8988T (cell line): ENCODE results near the gene NNMT.
"Not testable (repeated sequence)": the region's sequence is repeated elsewhere in the genome, so short reads cannot be mapped to it uniquely, and the experiment has no call there.

Source experiments
- DNase-seq: peaks from one replicate; pipeline ENCODE4 v3.0.0; 2011

NNMT gene

DNA sequence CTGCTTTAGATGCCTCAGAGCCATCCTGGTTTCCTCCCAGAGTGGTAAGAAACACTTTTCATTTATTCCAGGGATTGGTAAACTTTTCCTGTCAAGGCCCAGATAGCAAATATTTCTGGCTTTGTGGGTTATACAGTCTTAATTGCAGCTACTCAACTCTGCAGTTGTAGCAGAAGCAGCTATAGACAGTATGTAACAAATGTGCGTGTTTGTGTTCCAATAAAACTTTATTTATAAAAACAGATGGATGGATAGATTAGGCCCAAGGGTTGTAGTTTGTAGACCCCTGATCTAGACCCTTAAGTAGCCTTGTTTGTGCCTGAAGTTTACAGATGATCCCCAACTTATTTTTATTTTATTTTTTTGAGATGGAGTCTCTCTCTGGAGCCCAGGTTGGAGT lies 17.9 kb downstream of the NNMT start:
- no peak for DNase-seq

DNA sequence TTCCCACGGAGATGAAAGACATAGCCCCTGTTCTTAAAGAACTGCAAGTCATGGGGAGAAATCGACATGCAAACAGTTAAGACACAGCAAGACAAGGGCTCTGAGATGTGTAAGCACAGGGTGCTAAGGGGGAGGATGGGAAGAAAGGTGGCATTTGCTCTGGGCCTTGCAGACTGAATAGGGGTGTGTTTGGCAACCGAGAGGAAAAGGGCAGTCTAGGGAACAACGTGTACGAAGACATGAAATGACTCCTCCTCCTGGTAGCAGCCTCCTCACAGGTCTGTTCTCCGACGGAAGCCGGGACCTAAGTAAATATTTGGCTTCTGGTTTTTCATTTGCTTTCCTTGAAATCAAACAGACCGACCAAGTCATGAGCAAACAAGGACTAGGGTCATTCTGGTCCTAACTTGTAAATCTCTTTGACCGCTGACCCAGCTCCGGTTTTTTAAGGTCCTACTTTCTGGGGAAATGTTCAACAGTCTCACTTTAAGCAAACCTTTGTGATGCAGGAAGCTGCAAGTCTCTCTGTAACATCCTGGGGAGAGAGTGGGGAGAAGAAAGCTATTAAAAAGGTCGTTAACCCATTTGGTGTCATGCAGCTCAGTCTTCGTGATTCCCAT lies 19.7 kb downstream of the NNMT start:
- DNase-seq, result no peak

DNA sequence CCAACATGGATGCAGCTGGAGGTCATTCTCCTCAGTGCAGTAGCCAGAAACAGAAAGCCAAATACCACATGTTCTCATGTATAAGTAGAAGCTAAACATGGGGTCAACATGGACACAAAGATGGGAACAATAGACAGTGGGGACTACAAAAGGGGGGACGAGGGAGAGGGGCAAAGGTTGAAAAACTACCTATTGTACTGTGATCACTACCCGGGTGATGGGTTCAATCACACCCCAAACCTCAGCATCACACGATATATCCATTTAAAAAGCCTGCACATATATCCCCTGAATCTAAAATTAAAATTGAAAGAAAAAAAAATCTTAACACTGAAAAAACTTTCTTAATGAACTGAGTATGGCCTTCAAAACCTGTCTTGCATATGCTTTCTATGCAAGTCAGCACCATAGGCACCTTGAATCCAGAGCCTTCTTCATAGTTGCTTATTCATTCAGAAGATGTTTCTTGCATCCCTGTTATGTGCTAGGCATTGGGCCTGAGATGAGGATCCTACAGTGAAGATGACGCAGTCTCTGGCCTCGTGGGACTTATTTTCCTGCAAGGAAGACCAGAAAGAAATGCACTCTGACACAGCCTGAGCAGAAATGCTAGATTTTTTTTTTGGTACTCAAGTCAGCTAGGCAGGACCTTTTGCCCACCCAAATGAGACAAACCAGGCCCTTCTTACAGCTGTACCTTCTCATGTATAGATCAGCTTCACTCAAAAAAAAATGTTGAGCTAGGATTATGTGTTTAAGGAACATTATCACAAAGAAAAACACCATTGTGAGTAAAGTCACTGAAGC lies 21.0 kb downstream of the NNMT start:
- no peak for DNase-seq

DNA sequence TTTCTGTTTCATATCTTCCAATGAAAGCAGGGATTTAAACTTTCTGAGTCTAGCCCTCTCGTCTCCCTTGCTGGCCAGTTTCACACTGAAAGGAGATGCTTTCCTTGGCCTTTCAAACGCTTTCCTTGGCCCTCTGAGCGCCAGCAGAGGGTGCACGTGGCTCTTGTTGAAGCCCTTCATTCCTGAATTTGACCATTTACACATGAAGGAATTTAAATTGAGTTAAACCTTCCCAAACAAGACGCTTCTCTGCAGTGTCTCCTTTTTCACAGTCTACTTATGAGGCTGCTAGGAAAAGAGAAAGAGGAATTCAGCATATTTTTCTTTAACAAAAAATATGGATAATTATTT lies 21.6 kb downstream of the NNMT start:
- DNase-seq, result no peak

DNA sequence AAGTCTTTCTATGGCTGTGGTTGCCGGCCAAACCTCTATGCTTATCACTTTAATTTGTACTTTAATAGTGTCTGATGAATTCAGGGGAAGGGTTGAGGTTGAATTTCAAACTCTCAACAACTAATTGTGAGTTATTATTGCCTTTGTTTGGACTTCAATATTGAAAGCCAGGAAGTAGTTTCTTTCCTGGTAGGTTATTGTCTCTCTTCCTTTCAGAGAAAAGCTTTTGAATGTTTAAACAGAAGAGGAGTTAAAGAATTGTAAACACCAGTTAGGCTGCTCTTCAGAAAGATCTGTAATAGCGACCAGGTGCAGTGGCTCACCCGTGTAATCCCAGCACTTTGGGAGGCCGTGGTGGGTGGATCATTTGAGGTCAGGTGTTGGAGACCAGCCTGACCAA lies 22.2 kb downstream of the NNMT start:
- DNase-seq, result no peak

DNA sequence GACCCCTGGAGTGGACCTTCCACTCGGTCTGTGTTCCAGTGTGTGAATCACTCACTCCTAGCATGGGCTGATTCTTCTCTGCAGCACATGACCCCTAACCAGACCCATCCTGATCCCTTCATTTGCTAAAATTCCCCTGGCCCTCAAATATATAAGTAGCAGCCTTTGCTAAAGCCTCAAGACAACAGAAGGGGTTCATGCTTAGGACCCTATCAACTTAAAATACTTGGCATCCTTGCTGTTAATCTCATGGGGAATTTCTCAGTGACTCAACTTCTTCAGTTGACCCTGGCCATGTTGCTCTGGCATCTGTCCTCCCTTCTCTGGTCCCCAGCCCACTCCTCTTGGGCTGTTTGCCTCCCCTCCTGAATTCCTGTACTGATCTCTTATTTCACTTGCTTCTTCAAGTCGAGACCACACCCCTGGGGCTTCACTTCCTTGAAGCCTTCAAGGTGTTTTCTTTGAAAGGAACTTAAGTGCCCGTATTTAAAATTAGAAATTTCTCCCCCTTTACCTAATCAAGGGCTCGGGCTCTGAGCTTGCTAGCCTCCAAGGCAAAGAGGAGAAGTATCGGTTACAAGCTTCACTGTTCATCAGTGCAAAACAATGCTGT lies 23.6 kb downstream of the NNMT start:
- no peak for DNase-seq

DNA sequence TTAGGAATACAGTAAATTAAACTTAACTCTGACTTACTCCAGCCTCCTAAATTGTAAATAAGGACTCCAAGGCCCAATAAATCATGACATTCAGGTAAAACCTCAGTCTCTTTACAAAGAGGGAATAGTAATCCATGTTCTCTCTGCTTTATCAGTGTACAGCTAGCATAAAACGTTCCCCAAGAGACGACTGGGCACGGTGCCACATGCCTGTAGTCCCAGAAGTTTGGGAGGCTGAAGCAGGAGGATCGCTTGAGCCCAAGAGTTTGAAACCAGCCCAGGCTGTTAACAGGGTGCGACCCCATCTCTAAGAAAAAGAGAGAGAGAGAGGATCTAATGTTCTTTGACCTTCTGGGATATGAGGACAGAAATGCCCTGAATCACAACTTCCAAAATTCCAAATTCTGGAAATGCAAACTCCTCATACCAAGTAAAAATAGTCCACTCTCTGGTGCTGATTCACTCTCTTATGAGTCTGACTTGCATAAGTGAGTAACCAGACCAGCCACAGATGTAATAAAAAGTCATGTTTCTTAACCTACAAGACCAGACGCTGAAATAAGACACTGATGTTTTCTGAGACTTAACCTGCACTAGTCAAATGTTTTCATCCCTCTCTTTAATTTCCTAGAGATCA lies 25.5 kb downstream of the NNMT start:
- DNase-seq, result no peak

DNA sequence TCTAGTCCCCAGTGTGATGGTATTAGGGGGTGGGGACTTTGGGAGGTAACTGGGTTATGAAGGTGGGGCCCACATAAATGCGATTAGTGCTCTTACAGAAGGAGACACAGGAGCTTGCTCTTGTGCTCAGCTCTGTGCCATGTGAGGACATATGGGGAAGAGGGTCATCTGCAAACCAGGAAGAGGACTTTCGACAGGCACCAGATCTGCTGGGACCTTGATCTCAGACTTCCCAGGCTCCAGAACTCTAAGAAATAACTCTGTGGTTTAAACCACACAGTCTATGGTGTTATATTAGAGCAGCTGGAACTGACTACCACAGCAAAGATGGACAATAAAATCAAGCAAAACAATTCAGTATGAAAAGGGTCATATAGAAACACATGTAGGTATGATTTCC lies 26.7 kb downstream of the NNMT start:
- no peak for DNase-seq

DNA sequence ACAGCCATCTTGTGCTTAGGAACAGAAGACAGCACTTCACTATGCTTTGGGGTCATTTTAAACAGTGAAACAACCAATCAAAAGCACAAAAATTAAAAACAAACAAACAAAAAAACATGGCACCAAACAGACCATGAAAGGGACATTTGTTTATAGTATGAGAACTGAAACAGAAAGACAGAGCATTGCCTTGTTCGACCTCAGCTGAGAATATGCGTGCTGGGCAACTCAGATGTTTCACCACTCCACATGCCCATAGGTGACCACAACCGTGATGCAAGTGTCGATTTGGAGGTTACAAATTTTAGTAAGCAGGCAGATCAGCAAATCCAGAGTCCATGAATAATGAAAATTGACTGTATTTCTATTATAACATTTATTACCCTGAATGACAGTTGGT lies 30.0 kb downstream of the NNMT start:
- no peak for DNase-seq

DNA sequence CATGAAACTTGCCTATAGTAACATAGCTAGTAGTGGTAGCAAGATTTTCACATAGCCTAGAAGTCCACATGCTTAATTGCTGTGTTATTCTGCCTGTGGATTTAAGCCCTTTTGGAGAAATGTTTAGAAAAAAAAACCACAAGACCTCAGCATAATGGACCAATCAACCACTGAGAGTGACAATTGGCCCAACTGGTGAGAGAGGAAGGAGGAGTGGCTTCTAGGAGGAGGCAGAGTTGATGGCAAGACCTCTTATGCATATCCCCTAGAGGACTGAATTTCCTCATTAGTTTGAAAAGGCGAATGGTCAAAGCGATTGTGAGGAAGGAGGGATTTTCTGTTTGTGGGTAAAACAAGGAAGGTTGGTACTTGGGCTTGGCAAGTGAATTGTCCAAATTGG lies 30.6 kb downstream of the NNMT start:
- no peak for DNase-seq

DNA sequence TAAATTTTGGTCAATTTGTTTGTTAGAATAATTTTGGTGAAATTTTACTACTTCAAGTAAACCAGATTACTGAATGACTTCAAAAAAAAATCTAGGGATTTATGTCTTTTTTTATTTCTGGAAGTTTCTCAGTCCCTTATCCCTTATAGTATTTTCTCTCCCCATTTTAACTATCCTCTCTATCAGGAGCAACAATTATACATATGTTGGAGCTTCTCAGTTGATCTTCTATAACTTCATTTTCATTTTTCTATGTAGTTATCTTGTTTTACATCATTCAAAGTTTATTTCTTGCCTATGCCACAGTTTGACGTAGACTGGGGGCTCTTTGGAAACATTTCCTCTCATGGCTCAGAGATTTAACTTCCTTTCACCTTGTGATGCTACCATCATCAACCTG lies 34.2 kb downstream of the NNMT start:
- DNase-seq, result no peak

DNA sequence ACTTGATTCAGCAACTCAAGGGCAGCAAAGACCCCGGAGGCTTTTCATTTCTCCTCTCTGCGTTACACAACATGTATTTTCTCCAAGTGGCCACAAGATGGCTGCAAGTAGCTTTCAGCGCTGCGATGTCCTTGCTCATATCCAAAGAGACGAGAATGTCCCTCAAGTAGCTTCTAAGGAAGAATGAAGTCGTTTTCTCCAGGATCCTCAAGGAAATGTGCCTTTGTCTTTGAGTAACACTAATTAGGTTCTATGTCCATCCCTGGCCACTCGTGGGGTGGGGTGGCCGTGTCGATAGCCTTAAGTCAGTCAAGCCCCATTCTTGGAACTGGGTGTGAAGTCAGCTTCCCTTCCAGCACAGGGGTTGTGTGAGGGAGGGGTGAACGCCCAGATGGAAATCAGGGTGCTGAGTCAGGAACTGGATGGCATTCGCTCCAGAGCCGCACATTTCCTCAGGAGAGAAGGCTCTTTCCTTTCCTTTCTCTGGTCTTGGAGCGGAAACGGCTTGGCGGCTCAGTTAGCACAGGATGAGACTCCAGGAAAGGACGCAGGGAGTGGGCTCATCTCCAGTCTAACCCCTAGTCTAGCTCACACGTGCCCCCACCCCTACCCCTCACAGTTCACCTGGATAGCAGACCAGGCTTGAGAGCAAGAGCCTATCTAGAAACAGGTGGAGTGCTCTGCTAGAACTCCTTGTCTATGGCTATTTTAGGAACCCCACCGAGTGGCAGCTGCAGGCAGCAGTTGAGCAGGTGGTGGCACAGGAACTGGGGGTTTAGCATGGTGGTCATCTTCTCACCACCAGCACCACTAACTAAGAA lies 44.3 kb downstream of the NNMT start:
- no peak for DNase-seq

DNA sequence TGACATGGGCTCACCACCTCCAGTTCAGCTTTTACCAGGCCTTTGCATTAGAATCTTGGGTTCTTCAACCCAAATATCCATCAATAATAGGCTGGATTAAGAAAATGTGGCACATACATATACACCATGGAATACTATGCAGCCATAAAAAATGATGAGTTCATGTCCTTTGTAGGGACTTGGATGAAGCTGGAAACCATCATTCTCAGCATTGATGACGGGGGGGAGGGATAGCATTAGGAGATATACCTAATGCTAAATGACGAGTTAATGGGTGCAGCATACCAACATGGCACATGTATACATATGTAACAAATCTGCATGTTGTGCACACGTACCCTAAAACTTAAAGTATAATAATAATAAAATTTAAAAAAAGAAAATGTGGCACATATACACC lies 45.5 kb downstream of the NNMT start:
- not testable (repeated sequence) for DNase-seq

DNA sequence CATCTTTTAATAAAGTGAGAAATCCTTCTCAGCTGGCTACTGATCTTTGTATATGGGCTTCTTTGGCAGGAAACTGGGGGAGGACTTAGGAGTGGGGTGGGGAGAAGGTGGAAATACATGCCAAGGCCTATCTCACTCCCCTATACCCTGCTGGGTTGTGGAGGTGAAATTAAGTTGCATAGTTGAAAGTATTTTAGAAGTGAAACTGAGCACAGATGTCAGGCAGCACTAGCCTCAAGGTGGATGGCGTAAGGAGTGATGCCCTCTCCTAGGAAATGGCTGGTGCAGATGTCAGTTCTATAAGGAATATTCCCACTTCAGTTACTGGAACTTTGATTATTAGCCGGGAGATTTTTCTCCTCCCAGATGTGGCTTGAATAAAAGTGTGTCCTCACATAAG lies 46.3 kb downstream of the NNMT start:
- no peak for DNase-seq

DNA sequence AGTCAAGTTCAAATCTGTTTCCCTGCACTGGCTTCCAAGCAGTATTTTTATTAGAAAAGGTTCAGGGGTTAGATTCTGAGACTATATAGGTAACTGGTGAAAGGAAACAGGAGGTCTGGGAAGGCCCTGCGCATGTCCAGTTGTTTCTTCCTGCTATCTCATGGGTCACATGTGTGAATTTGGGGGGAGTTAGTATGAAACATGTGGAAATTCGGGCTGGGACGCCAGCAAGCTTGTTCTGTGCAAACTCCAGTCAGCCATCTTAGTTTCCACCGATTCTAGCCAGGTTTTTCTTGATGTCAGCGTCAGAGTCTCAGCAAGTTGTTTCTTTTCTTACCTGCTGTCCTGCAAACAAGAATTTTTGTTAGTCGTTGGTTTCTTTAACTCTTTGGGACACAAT lies 46.8 kb downstream of the NNMT start:
- no peak for DNase-seq

DNA sequence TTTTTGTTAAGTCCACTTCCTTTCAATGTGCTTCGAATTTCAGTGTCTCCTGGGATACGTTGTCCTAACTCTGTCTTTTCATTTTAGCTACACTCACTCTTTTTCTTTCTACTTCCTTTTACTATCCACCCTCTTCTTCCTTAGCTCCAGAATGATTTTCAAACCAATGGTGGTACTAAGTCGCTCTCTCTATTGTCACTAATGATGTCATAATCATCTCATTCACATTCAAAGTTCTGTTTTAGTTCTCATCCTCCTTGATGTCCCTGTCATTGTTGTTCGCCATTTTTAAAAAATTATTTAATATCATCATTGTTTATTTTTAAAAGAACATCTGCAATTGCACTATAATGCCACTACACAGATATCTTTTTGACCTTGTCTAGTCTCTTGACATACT lies 47.3 kb downstream of the NNMT start:
- no peak for DNase-seq

DNA sequence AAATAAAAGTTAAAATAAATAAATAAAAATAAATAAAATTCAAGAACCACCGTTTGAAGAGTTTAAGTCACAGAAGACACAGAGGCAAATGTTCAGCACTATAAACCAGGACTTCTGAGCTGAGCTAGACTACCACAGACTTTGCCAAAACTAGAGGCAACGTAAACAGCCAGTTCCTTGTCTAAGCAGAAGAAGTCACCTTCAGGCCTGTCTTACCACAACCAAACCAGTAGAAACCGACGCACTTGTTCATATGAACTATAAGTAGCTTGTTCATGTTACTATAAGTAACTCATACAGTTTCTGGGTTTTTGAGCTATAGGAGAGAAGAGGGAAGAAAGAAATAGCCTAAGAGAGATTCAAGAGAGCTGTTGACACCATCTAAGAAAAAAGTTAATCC lies 48.3 kb downstream of the NNMT start:
- DNase-seq, result no peak

DNA sequence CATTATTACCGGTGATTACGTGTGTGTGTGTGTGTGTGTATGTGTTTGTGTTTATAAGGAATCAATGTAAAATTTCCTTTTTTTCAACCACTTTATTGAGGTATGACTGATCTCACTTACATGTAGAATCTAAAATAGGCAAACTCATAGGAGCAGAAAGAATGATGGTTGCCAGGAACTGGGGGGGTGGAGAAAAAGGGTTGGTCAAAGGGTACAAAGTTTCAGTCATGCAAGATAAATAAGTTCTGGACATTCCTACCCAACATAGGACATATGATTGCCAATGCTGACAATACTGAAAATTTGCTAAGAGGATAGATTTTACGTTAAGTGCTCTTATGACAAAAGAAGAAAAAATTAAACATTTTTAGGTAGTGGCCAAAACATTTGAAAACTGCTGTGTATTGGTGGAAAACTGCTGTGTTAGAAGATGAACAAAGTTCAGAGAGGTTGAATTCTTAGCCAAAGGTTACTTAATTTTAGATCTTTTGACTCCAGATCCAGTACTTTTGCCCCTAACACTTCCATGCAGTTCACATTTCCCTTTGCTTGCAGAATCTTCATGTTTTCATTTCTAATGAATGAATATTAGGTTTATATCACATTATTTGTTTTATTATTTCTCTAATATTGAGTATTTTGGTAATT lies 49.5 kb downstream of the NNMT start:
- no peak for DNase-seq

DNA sequence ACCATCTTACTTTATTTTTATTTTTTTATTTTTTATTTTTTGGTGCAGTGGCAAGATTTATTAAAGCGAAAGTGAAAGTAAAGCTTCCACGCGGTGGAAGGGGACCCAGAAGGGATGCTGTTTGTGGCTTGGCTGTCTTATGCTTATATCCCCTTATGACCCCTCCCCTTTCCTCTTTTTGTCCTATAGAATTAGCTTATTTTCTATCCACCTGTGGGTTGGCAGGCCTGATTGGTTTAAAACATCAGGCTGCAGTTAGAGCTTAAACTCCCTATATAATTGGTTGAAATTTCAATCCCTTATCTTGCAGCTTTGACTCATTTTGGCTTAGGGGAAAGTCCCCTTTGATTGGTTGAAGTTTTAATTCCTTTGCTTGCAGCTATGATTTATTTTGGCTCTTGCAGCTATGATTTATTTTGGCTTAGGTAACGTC lies 50.5 kb downstream of the NNMT start:
- no peak for DNase-seq

DNA sequence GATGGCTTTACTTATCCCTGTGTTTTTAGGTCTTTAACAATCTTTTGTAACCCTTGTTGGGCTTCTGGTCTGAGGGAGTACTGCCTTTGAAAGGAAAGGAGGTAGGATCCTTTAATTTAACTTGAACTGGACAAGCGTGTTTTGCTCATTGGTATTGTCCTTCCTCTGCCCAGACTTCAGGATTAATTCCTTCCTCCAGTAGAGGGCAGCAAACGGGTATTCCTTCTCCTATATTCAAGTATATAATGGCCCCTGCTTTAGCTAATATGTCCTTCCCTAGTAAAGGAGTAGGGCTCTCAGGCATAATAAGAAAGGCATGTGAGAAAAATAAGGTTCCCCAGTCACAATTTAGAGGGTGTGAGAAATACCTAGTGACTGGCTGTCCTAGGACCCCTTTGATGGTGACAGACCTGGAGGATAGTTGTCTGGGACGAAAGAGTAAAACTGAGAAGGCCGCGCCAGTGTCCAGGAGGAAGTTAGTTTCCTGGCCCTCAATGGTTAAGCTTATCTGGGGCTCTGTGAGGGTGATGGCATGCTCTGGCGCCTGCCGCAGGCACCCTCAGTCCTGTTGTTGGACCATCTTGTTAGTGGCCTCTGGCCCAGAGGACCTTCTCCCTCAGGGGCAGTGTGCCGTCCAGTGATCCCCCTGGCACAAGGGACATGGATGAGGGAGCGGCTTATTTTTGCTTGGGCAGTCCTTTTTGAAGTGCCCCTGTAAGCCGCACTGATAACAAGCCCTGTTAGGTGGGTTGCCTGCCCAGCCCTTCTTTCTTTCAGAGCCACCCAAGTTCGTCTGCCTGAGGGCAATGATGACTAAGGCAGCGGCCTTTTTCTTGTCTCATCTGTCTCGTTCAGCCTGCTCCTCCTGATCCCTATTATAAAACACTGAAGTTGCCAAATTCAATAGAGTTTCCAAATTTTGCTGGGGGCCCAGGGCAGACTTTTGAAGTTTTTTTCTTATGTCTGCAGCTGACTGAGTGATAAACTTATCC lies 52.3 kb downstream of the NNMT start:
- no peak for DNase-seq

DNA sequence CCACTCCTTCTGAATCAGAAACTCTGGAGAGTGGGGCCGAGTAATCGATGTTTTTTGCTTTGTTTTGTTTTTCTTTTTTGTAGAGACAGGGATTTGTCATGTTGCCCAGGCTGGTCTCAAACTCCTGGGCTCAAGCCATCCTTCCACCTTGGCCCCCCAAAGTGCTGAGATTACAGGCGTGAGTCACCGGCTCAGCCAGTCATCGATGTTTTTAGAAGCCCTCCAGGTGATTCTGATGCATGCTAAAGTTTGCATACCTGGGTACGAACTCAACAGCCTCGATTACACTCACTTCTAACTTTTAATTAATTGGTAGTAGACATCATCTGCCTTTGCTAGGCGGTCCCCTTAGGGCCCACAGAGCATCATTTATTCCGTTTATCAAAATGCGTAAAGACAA lies 53.8 kb downstream of the NNMT start:
- DNase-seq, result no peak
